Endothelial cell of umbilical vein (primary cell): Measurements from ENCODE around the gene STX1A. TPM values are rescaled to one million over a fixed set of nuclear protein-coding genes. Genes with fewer than 3 reads are reported as not detected.
A peak's percentile ranks its signal among the peaks of the same experiment; 100 is the strongest.
"Not testable (repeated sequence)": the region's sequence is repeated elsewhere in the genome, so short reads cannot be mapped to it uniquely, and the experiment has no call there.

ENCODE experiments used
- BruUV-seq: library from RNA; stranded (reverse); fragments of 400-500 nt; replicated peaks from 2 replicates; lab custom pipeline; 2021; lab: Mats Ljungman, UMichigan
- CTCF ChIA-PET: fragments of 300-600, 350-600 bp; sonication (Branson Sonifier 250); formaldehyde crosslinking; loops from one replicate; lab custom pipeline; 2021; ENCODE audit warnings: antibody characterized with exemption, inconsistent platforms; lab: Charles Lee
- POLR2A ChIA-PET: fragments of 300-600, 350-600 bp; sonication (Branson Sonifier 250); formaldehyde crosslinking; loops from one replicate; lab custom pipeline; 2021; ENCODE audit warnings: antibody characterized with exemption, inconsistent platforms; lab: Charles Lee
- DNase-seq: peaks from one replicate; pipeline ENCODE4 v3.0.0-alpha.2; 2011; ENCODE audit warnings: low read depth, low spot score
- FAIRE-seq: peaks from 2 replicates; lab custom pipeline; 2011; peaks lifted over from hg19 to GRCh38; lab: Jason Lieb, UNC
- H2AFZ ChIP-seq: 2 replicates; pipeline ENCODE4 v1.6.0; 2012; ENCODE audit warnings: low read depth, low read length, control low read depth, inconsistent platforms
- H3K27ac ChIP-seq: 2 replicates; pipeline ENCODE4 v1.5.1; 2011; ENCODE audit warnings: low read depth, mild to moderate bottlenecking, control low read depth, low read length, moderate library complexity; ENCODE audit not compliant: insufficient read depth
- H3K27me3 ChIP-seq, 2 experiments: 2 replicates each; pipeline versions ENCODE4 v1.6.0 to v1.6.1; 2011; ENCODE audit warnings: low read length in 2 of 2, mixed read lengths in 1 of 2; ENCODE audit not compliant: control insufficient read depth in 2 of 2, insufficient read depth in 2 of 2
- H3K36me3 ChIP-seq, 2 experiments: 2 replicates in 1 of 2; 3 replicates in 1 of 2; pipeline ENCODE4 v1.5.1; 2011; ENCODE audit warnings: low read length in 2 of 2, mild to moderate bottlenecking in 1 of 2, moderate library complexity in 1 of 2; ENCODE audit not compliant: control insufficient read depth in 2 of 2, insufficient read depth in 2 of 2; ENCODE audit errors: extremely low read depth in 1 of 2
- H3K4me1 ChIP-seq: 3 replicates; pipeline ENCODE4 v1.5.1; 2011; ENCODE audit warnings: mild to moderate bottlenecking, low read length; ENCODE audit not compliant: control insufficient read depth, insufficient read depth; ENCODE audit errors: extremely low read depth
- H3K4me2 ChIP-seq: 2 replicates; pipeline ENCODE4 v1.6.1; 2011; ENCODE audit warnings: low read length, control low read depth, mixed read lengths; ENCODE audit not compliant: insufficient read depth
- H3K4me3 ChIP-seq, 3 experiments: fragments of 200-600 bp in 1 of 3; sonication (generic), shearing (Covaris generic) in 1 of 3; replicated peaks in 1 of 3; 2 replicates each; pipeline ENCODE4 v1.5.1; 2011 to 2016; ENCODE audit warnings: control low read depth in 3 of 3, low read length in 3 of 3, mild to moderate bottlenecking in 2 of 3, inconsistent platforms in 1 of 3, low read depth in 1 of 3, moderate library complexity in 1 of 3; ENCODE audit not compliant: insufficient read depth in 1 of 3
- H3K79me2 ChIP-seq: 2 replicates; pipeline ENCODE4 v1.6.0; 2012; ENCODE audit warnings: low read length, inconsistent platforms; ENCODE audit not compliant: control insufficient read depth, insufficient read depth
- H3K9ac ChIP-seq: replicated peaks from 2 replicates; pipeline ENCODE3; 2011; ENCODE audit warnings: low read length, control low read depth; ENCODE audit not compliant: insufficient read depth; ENCODE audit errors: extremely low read depth
- H3K9me1 ChIP-seq: replicated peaks from 3 replicates; pipeline ENCODE4 v1.6.0; 2011; ENCODE audit warnings: mild to moderate bottlenecking, low read length; ENCODE audit not compliant: control insufficient read depth, insufficient read depth; ENCODE audit errors: extremely low read depth
- H3K9me3 ChIP-seq: replicated peaks from 2 replicates; pipeline ENCODE4 v1.5.1; 2012; ENCODE audit warnings: low read length, inconsistent platforms; ENCODE audit not compliant: control insufficient read depth, insufficient read depth
- H4K20me1 ChIP-seq: replicated peaks from 2 replicates; pipeline ENCODE3; 2011; ENCODE audit warnings: mild to moderate bottlenecking, low read length; ENCODE audit not compliant: control insufficient read depth, insufficient read depth; ENCODE audit errors: extremely low read depth
- EZH2 ChIP-seq: IDR thresholded peaks from 2 replicates; pipeline ENCODE4 v1.6.1; 2012; ENCODE audit warnings: borderline replicate concordance, low read depth, mild to moderate bottlenecking, moderate library complexity, low read length, inconsistent platforms; ENCODE audit not compliant: severe bottlenecking
- FOS ChIP-seq: IDR thresholded peaks from 2 replicates; pipeline ENCODE4 v1.6.1; 2011; ENCODE audit warnings: mild to moderate bottlenecking, low read length, moderate library complexity, borderline replicate concordance; ENCODE audit not compliant: insufficient read depth
- GATA2 ChIP-seq: IDR thresholded peaks from 2 replicates; pipeline ENCODE4 v1.7.0; 2011; ENCODE audit warnings: low read depth, mild to moderate bottlenecking, moderate library complexity, mixed read lengths, low read length; ENCODE audit not compliant: insufficient read length, insufficient read depth
- JUN ChIP-seq: IDR thresholded peaks from 2 replicates; pipeline ENCODE4 v1.6.1; 2011; ENCODE audit warnings: borderline replicate concordance, low read depth; ENCODE audit not compliant: insufficient read length, insufficient read depth
- MAX ChIP-seq: IDR thresholded peaks from 2 replicates; pipeline ENCODE4 v1.6.1; 2011; ENCODE audit not compliant: insufficient read depth, insufficient read length
- MYC ChIP-seq: IDR thresholded peaks from one replicate; pipeline ENCODE4 v1.6.1; 2011; ENCODE audit warnings: mild to moderate bottlenecking, low read depth, low read length
- POLR2A ChIP-seq: IDR thresholded peaks from 2 replicates; pipeline ENCODE4 v1.6.1; 2012; ENCODE audit warnings: low read depth, mild to moderate bottlenecking, control low read depth, low read length
- POLR2AphosphoS5 ChIP-seq: IDR thresholded peaks from 2 replicates; pipeline ENCODE4 v1.6.1; 2012; ENCODE audit warnings: low read depth, mild to moderate bottlenecking, control low read depth, low read length, moderate library complexity; ENCODE audit not compliant: insufficient read depth
- dilution Hi-C: fragments of 300-500 bp; cut with MboI; formaldehyde crosslinking; loops from one replicate; pipeline ENCODE4 v1.15.0; 2019; ENCODE audit warnings: low sequenced_read_pairs; ENCODE audit not compliant: extremely low pct_ligation_motif_present
- intact Hi-C: fragments of 100-400 bp; cut with micrococcal nuclease; formaldehyde crosslinking; loops from one replicate; pipeline ENCODE4 v1.10.0; 2022
- polyA plus RNA-seq, 4 experiments: library from polyadenylated mRNA; depleted of rRNA in 3 of 4; stranded (reverse) in 3 of 4; unstranded in 1 of 4; fragments of >200 nt; gene quantifications; 2 replicates each; pipeline versions ENCODE4 v1.2.1 to v1.2.3, GENCODE V29; 2011 to 2012; ENCODE audit warnings: missing spikeins in 1 of 4
- total RNA-seq: library from RNA; stranded (reverse); gene quantifications from 2 replicates; pipeline ENCODE4 v1.2.3, GENCODE V29; 2021
- TF ChIP-seq, protein P1 (sequence below), 2 donors: IDR thresholded peaks; 1 replicate in 1 of 2; 2 replicates in 1 of 2; pipeline ENCODE4 v1.5.1; 2011; ENCODE audit warnings: low read length in 2 of 2, mild to moderate bottlenecking in 2 of 2, moderate library complexity in 2 of 2, control low read depth in 1 of 2, inconsistent platforms in 1 of 2, low read depth in 1 of 2; ENCODE audit not compliant: insufficient read depth in 1 of 2; ENCODE audit errors: extremely low read depth in 1 of 2

The STX1A gene
- total and polyA plus RNA-seq, 2 donors (not counting 3 experiments of a cell fraction or from before 2014, with no cell fraction given): 13.1 to 20.8 TPM

DNA sequence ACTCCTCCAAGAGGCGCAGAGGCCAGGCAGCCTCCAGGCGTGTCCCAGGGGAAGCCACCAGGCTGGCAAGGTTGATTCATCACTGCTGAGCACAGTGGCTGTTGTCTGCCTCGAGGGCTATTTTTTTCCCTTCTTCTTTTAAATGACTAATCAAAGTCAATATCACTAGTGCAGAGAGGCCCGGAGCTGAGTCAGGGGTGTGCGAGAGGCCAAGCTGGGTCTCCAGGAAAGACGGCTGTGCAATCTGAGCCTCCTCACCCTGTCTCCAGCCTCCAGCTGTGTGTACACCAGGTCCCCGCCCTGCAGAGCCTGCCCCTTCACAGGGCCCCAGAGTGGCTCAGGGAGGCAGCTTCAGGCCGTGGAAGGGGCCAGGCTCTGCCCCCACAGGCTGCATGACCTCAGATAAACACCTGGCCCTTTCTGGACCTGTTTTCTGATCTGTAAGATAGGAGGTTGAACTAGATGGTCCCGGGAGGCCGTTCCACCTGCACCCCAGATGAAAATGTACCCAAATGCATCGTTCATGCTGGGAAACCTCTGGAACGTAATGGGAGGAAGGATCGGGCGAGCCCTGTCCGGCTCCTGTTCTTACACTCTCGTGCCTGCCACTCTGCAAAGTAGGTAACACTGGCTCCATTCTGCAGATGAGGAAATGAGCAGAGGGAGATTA, 3.7 kb downstream of the STX1A start:
- TF ChIP-seq POLR2A (no peak), EZH2 (no peak), FOS (peak; percentile 97), MYC (no peak), JUN (peak; percentile 65), MAX (no peak), GATA2 (peak; percentile 73), POLR2AphosphoS5 (peak; percentile 87)
- TF ChIP-seq, protein P1, sequence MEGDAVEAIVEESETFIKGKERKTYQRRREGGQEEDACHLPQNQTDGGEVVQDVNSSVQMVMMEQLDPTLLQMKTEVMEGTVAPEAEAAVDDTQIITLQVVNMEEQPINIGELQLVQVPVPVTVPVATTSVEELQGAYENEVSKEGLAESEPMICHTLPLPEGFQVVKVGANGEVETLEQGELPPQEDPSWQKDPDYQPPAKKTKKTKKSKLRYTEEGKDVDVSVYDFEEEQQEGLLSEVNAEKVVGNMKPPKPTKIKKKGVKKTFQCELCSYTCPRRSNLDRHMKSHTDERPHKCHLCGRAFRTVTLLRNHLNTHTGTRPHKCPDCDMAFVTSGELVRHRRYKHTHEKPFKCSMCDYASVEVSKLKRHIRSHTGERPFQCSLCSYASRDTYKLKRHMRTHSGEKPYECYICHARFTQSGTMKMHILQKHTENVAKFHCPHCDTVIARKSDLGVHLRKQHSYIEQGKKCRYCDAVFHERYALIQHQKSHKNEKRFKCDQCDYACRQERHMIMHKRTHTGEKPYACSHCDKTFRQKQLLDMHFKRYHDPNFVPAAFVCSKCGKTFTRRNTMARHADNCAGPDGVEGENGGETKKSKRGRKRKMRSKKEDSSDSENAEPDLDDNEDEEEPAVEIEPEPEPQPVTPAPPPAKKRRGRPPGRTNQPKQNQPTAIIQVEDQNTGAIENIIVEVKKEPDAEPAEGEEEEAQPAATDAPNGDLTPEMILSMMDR (IDR thresholded peaks at IDR 0.05; ENCODE audit: extremely low read depth in 1 of 2, insufficient read depth in 1 of 2, low read depth in 1 of 2, low read length in 2 of 2): no peak
- POLR2A ChIA-PET: interaction anchor here (0.6 to 0.9 kb wide), 2 partner anchors 108 to 188 kb away, joined by 3 read pairs; no protein-coding TSS in a partner anchor
- peak overlapping the region; percentile 75 for H3K27ac ChIP-seq
- DNase-seq (peak; percentile 95), FAIRE-seq (peak; percentile 98)
- no peaks in the 10 kb centered on the region for H3K36me3 ChIP-seq
- CTCF ChIA-PET: interaction anchor here (1.0 to 3.4 kb wide), 7 partner anchors 8 to 109 kb away, joined by 3 to 26 read pairs (median 4); no protein-coding TSS in a partner anchor
- dilution Hi-C loops: no loop called here
- H3K4me2 ChIP-seq: peak overlapping the region; percentile 12
- no peak overlapping the region for H2AFZ ChIP-seq
- intact Hi-C loops: no loop called here
- no peaks in the 10 kb centered on the region for H4K20me1 ChIP-seq
- H3K9ac ChIP-seq: peak overlapping the region; percentile 39
- H3K9me3 ChIP-seq: no peaks in the 10 kb centered on the region
- no peak overlapping the region for H3K4me3 ChIP-seq
- H3K4me1 ChIP-seq: peaks cover 35% of the 10 kb centered on the region
- no peaks in the 10 kb centered on the region for H3K27me3 ChIP-seq
- peaks cover 64% of the 10 kb centered on the region for H3K79me2 ChIP-seq
- BruUV-seq: no TSS peak
- no peaks in the 10 kb centered on the region for H3K9me1 ChIP-seq

DNA sequence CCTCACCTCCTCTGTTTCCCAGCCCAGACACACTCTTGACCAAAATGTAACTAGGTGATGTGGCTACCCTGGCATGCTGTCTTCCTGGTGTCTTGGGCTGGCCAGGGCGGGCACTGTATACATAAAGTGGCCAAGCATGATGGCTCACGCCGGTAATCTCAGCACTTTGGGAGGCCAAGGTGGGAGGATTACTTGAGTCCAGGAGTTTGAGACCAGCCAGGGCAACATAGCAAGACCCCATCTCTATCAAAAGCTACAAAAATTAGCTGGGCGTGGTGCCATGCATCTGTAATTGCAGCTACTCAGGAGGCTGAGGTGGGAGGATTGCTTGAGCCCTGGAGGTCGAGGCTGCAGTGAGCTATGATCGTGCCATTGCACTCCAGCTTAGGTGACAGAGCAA, 6.2 kb downstream of the STX1A start:
- H4K20me1 ChIP-seq, DNase-seq, FAIRE-seq, H3K9ac ChIP-seq, H3K9me3 ChIP-seq, H3K27me3 ChIP-seq, H2AFZ ChIP-seq, H3K4me2 ChIP-seq, H3K4me3 ChIP-seq, H3K9me1 ChIP-seq, dilution Hi-C loops, H3K27ac ChIP-seq, intact Hi-C loops, H3K36me3 ChIP-seq, POLR2A ChIA-PET, BruUV-seq: not testable (repeated sequence)
- CTCF ChIA-PET: interaction anchor here (1.0 to 1.1 kb wide), 2 partner anchors 12 to 106 kb away, joined by 3 to 6 read pairs; no protein-coding TSS in a partner anchor
- peaks cover 76% of the 10 kb centered on the region for H3K79me2 ChIP-seq
- peaks cover 29% of the 10 kb centered on the region for H3K4me1 ChIP-seq
